GM18517 (cell line): ENCODE measurements around the gene LRIG2.
"Not testable (repeated sequence)": the region's sequence is repeated elsewhere in the genome, so short reads cannot be mapped to it uniquely, and the experiment has no call there.

Experiments
- ATAC-seq: cut with Tn5 transposase; IDR thresholded peaks from one replicate; pipeline ENCODE4 v1.9.1; 2021; ENCODE audit warnings: mild to moderate bottlenecking, moderate library complexity; ENCODE audit not compliant: unreplicated experiment

The LRIG2 gene

GRCh38 chr1:113057006-113057405 is 16.0 kb upstream of the LRIG2 start:
- no peak for ATAC-seq

- ATAC-seq: no peak
These were observed 13.9 kb upstream of the LRIG2 start for GRCh38 chr1:113058941-113059706.

GRCh38 chr1:113063456-113063855 is 9.5 kb upstream of the LRIG2 start:
- not testable (repeated sequence) for ATAC-seq

- ATAC-seq: no peak
These were observed 749 bp upstream of the LRIG2 start for GRCh38 chr1:113072141-113072756.

GRCh38 chr1:113073479-113073950 is 517 bp downstream of the LRIG2 start:
- ATAC-seq: peak; percentile 20

GRCh38 chr1:113074237-113074636 is 1.2 kb downstream of the LRIG2 start:
- ATAC-seq: no peak

- ATAC-seq: not testable (repeated sequence)
These were observed 5.0 kb downstream of the LRIG2 start for GRCh38 chr1:113077978-113078377.

- ATAC-seq: no peak
These were observed 13.5 kb downstream of the LRIG2 start for GRCh38 chr1:113086541-113086940.

- no peak for ATAC-seq
These were observed 16.0 kb downstream of the LRIG2 start for GRCh38 chr1:113088972-113089371.

GRCh38 chr1:113090051-113090450 is 17.1 kb downstream of the LRIG2 start:
- ATAC-seq: no peak

- ATAC-seq: no peak
These were observed 19.1 kb downstream of the LRIG2 start for GRCh38 chr1:113091988-113092594.

GRCh38 chr1:113094506-113094905 is 21.5 kb downstream of the LRIG2 start:
- no peak for ATAC-seq

- ATAC-seq: no peak
These were observed 22.9 kb downstream of the LRIG2 start for GRCh38 chr1:113095790-113096455.

GRCh38 chr1:113096493-113096892 is 23.5 kb downstream of the LRIG2 start:
- ATAC-seq: no peak

- no peak for ATAC-seq
These were observed 28.6 kb downstream of the LRIG2 start for GRCh38 chr1:113101588-113101987.

- no peak for ATAC-seq
These were observed 30.1 kb downstream of the LRIG2 start for GRCh38 chr1:113103048-113103447.

- no peak for ATAC-seq
These were observed 31.0 kb downstream of the LRIG2 start for GRCh38 chr1:113103977-113104376.

- ATAC-seq: no peak
These were observed 33.9 kb downstream of the LRIG2 start for GRCh38 chr1:113106910-113107309.

- no peak for ATAC-seq
These were observed 37.0 kb downstream of the LRIG2 start for GRCh38 chr1:113109908-113110554.

GRCh38 chr1:113118266-113118665 is 45.3 kb downstream of the LRIG2 start:
- ATAC-seq: no peak

- no peak for ATAC-seq
These were observed 50.7 kb downstream of the LRIG2 start for GRCh38 chr1:113123737-113124136.
